ENCODE measurements around the gene KMO. TPM values are rescaled to one million over a fixed set of nuclear protein-coding genes. Genes with fewer than 3 reads are reported as not detected.

KMO gene
- total RNA-seq, 4 donors from 2014 or later: 0.28 to 22.9 (median 4.5) TPM

DNA sequence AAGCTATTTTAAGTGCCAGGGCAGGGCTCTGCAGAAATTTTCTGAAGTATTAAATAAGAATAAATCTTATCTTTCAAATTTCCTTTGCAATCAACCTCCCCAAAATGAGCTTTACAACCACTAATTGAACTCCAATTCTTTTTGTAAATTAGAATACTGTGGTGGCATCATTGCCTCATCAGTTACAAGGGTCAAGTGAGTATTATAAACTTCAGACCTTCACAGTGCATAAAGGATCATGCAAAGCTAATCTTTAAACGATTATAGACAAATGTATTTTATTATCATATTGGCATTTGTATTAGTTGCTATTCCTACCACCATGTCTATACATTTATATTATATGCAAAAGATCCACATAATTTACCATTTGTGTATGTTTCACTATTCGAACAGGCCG is 100.8 kb downstream of the KMO start:
- DNase-seq: no peak
- H3K9me3 ChIP-seq: no peaks in the 10 kb centered on the region
- H3K4me1 ChIP-seq: no peaks in the 10 kb centered on the region
- no peak overlapping the region for H3K4me3 ChIP-seq
- intact Hi-C loops (cut with DNase I; ENCODE audit: low total_unique reads): no loop called here
- no peaks in the 10 kb centered on the region for H3K27me3 ChIP-seq
- no peak overlapping the region for H3K27ac ChIP-seq
- H3K36me3 ChIP-seq: no peaks in the 10 kb centered on the region
- TF ChIP-seq, protein P1, sequence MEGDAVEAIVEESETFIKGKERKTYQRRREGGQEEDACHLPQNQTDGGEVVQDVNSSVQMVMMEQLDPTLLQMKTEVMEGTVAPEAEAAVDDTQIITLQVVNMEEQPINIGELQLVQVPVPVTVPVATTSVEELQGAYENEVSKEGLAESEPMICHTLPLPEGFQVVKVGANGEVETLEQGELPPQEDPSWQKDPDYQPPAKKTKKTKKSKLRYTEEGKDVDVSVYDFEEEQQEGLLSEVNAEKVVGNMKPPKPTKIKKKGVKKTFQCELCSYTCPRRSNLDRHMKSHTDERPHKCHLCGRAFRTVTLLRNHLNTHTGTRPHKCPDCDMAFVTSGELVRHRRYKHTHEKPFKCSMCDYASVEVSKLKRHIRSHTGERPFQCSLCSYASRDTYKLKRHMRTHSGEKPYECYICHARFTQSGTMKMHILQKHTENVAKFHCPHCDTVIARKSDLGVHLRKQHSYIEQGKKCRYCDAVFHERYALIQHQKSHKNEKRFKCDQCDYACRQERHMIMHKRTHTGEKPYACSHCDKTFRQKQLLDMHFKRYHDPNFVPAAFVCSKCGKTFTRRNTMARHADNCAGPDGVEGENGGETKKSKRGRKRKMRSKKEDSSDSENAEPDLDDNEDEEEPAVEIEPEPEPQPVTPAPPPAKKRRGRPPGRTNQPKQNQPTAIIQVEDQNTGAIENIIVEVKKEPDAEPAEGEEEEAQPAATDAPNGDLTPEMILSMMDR (IDR thresholded peaks at IDR 0.05): no peak
- no peak for TF ChIP-seq POLR2A (IDR thresholded peaks at IDR 0.05)

DNA sequence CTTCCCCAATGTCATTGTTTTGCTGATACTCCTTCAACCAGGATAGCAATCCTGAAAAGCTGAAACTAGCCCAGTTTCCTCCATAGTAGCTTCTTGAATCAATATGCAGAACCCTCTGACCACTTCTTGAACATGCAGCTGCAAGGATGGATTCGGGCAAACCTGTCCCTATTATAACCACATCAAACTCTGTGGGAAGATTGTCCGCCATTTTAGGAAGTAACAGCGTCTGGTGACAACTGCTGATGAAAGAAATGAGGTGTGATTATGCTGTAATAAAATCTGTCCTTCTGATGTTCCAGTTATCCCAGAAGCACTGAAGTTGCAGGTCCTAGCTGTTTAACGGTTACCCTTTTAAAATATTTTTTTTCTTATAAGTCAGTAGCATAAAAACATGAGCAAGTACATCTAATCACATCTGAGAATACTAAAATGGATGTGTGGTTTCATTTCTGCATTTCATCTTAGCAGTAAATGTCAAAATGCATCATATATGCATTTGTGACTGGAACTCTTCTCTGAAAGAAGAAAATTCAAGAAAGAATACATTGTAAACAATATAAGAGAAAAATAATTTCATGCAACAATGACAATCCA is 103.5 kb downstream of the KMO start:
- no peaks in the 10 kb centered on the region for H3K9me3 ChIP-seq
- DNase-seq: no peak
- H3K27me3 ChIP-seq: no peaks in the 10 kb centered on the region
- TF ChIP-seq POLR2A (IDR thresholded peaks at IDR 0.05): no peak
- TF ChIP-seq, protein P1 (IDR thresholded peaks at IDR 0.05): no peak
- no peaks in the 10 kb centered on the region for H3K4me1 ChIP-seq
- no peak overlapping the region for H3K4me3 ChIP-seq
- no peak overlapping the region for H3K27ac ChIP-seq
- intact Hi-C loops (cut with DNase I; ENCODE audit: low total_unique reads): no loop called here
- H3K36me3 ChIP-seq: no peaks in the 10 kb centered on the region

DNA sequence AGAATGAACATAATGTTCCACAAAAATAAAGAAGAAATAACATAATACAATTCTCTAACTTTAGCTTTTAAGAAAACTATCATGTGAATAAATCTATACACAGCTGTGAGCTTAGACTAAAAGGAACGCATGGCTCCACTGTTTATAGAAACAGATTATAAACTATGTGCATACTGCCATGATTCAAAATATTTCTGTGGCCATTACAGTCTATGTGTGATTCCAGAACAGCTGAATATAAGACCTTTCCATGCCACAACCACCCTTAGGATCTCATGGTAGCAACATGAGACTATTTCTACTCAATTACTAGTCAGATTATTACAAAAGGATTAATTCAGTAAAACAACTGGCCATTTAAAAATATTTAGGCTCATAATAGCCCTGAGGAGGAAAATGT is 104.1 kb downstream of the KMO start:
- no peak for TF ChIP-seq POLR2A (IDR thresholded peaks at IDR 0.05)
- TF ChIP-seq, protein P1 (IDR thresholded peaks at IDR 0.05): no peak
- intact Hi-C loops (cut with DNase I; ENCODE audit: low total_unique reads): no loop called here
- Histone ChIP-seq H3K27me3 (no peaks in the 10 kb centered on the region), H3K4me1 (no peaks in the 10 kb centered on the region), H3K9me3 (no peaks in the 10 kb centered on the region), H3K36me3 (no peaks in the 10 kb centered on the region), H3K27ac (no peak overlapping the region), H3K4me3 (no peak overlapping the region)
- DNase-seq: no peak

DNA sequence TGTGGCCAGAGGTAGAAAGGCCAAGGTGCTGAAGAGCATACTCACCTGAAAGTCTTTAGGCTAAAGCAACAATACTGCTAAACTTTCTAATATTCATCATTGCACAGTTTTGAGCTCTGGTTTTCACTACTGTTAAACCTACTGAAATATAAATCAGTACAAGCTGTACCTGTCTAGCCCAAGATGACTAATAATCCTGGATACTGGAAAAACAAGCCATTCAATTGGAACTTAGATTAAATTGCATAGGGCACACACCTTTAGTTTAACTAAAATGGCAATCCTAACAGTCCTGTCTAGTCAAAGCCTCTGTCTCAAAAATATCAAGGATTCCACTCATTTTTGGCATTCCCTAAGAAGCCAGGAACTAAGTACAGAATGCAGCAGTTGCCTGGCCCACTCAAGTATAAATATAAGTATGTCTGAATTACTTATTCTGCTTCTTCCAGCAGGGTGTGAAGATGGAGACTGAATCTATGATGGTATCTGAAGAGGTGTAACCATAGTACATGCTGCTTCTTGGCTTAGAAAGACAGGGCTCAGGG is 104.9 kb downstream of the KMO start:
- Histone ChIP-seq H3K27me3 (no peaks in the 10 kb centered on the region), H3K27ac (no peak overlapping the region), H3K4me3 (no peak overlapping the region), H3K36me3 (no peaks in the 10 kb centered on the region), H3K4me1 (no peaks in the 10 kb centered on the region), H3K9me3 (no peaks in the 10 kb centered on the region)
- DNase-seq: no peak
- no peak for TF ChIP-seq POLR2A (IDR thresholded peaks at IDR 0.05)
- TF ChIP-seq, protein P1 (IDR thresholded peaks at IDR 0.05): no peak
- intact Hi-C loops (cut with DNase I; ENCODE audit: low total_unique reads): no loop called here

DNA sequence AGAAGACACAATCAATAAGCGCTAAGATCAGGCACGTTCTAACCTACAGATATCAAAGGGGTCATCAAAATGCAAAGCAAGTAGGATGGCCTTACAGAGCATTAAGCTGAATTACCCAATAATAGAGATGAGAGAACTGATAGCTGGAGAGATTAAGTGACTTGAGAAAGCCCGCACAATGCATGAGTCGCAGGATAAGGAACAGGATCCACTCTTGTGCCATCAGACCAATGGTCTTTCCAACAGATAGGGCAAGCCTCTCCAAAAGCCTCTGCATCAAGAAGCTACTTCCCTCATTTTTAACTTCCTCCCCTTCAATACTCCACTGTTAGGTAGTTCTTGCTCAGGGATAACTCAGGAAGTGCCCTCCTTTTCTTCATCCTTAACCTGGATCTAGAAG is 105.4 kb downstream of the KMO start:
- TF ChIP-seq, protein P1 (IDR thresholded peaks at IDR 0.05): no peak
- TF ChIP-seq POLR2A (IDR thresholded peaks at IDR 0.05): no peak
- H3K9me3 ChIP-seq: no peaks in the 10 kb centered on the region
- no peak overlapping the region for H3K4me3 ChIP-seq
- H3K4me1 ChIP-seq: no peaks in the 10 kb centered on the region
- H3K36me3 ChIP-seq: no peaks in the 10 kb centered on the region
- no peak for DNase-seq
- no peaks in the 10 kb centered on the region for H3K27me3 ChIP-seq
- H3K27ac ChIP-seq: no peak overlapping the region
- intact Hi-C loops (cut with DNase I; ENCODE audit: low total_unique reads): no loop called here

All from uterus (tissue), 4 donors.